Lower leg skin (tissue), 4 donors: Measurements from ENCODE around the gene SHROOM3. TPM values are rescaled to one million over a fixed set of nuclear protein-coding genes. Genes with fewer than 3 reads are reported as not detected.

Experiments used
- DNase-seq, 2 donors: peaks; one replicate each; pipeline ENCODE4 v3.0.0-alpha.2; 2019; ENCODE audit warnings: low spot score in 2 of 2
- H3K4me3 ChIP-seq: fragments of 200-600 bp; sonication (generic); 2 replicates; pipeline ENCODE4 v1.5.1; 2017; ENCODE audit warnings: mild to moderate bottlenecking, low read depth; ENCODE audit not compliant: poor library complexity, severe bottlenecking
- POLR2A ChIP-seq, 2 donors: fragments of 450-650 bp; IDR thresholded peaks; one replicate each; pipeline ENCODE4 v1.6.1; 2016 to 2017; ENCODE audit warnings: antibody characterized with exemption in 2 of 2, mild to moderate bottlenecking in 1 of 2, moderate library complexity in 1 of 2
- WGBS, 2 donors: methylation state at CpG; one replicate each; pipeline ENCODE4 v1.1.5; 2018; 5-methylcytosine and 5-hydroxymethylcytosine counted together
- intact Hi-C: fragments of 100-400 bp; cut with DNase I; formaldehyde crosslinking; loops from one replicate; pipeline ENCODE4 v1.15.0; 2023; ENCODE audit warnings: low total_unique reads
- total RNA-seq, 4 donors: library from RNA; depleted of rRNA; stranded (reverse); fragments of >200 nt; gene quantifications; one replicate each; pipeline ENCODE4 v1.1.0, GENCODE V29; 2016
- TF ChIP-seq, protein P1 (sequence below), 3 donors: fragments of 450-650 bp; IDR thresholded peaks; one replicate each; pipeline ENCODE4 v1.5.1; 2016; ENCODE audit warnings: antibody characterized with exemption in 3 of 3, mild to moderate bottlenecking in 3 of 3, moderate library complexity in 2 of 3

The SHROOM3 gene
- total RNA-seq, 4 donors from 2014 or later: 37.7 to 88.8 (median 44.0) TPM

DNA sequence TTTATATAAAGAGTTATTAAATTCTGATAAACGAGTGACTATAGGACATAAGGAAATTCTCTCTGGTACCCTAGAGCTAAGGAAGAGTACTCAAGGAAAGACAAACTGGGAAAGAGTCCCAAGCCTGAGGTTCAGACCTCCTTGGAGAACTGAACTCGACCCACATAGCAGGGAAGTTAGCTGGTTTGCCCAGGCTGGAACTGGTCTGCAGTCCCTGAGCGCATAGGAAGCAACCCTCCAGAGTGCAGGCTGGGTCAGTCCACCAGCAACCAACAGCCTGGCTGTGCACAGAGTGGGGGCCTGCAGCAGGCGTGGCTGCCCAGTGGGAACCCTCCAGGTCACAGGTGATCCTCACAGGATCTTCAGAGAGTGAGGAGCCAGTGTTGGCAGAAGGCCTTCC, 348.8 kb downstream of the SHROOM3 start:
- WGBS, 2 donors: 86 to 90% methylated on average over 3 to 4 of the region's 4 CpGs
- intact Hi-C loops: no loop called here
- TF ChIP-seq, protein P1, sequence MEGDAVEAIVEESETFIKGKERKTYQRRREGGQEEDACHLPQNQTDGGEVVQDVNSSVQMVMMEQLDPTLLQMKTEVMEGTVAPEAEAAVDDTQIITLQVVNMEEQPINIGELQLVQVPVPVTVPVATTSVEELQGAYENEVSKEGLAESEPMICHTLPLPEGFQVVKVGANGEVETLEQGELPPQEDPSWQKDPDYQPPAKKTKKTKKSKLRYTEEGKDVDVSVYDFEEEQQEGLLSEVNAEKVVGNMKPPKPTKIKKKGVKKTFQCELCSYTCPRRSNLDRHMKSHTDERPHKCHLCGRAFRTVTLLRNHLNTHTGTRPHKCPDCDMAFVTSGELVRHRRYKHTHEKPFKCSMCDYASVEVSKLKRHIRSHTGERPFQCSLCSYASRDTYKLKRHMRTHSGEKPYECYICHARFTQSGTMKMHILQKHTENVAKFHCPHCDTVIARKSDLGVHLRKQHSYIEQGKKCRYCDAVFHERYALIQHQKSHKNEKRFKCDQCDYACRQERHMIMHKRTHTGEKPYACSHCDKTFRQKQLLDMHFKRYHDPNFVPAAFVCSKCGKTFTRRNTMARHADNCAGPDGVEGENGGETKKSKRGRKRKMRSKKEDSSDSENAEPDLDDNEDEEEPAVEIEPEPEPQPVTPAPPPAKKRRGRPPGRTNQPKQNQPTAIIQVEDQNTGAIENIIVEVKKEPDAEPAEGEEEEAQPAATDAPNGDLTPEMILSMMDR (IDR thresholded peaks at IDR 0.05): no peak
- no peak for TF ChIP-seq POLR2A (IDR thresholded peaks at IDR 0.05)
- H3K4me3 ChIP-seq: no peak overlapping the region
- no peak for DNase-seq

DNA sequence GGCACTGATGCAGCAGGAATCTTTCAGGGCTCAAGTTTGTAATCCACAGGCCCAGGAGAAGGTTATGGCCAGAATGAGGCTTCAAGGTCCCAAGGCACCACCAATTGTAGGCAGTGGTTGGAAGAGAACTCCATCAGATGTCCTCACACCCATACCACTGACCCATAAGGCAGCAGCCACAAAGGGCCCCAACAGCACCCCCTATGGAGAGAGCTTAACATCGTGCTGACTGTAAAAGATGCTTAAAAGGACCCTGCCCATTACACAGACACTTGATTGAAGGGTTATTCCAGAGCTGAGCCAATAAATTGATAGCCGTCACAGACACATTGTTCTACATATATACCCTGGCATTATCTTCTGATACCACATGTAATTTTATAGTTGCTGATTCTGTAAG, 349.2 kb downstream of the SHROOM3 start:
- no peak overlapping the region for H3K4me3 ChIP-seq
- 89 to 94% methylated on average over 2 of the region's 2 CpGs for WGBS, 2 donors
- TF ChIP-seq, protein P1 (IDR thresholded peaks at IDR 0.05): no peak
- TF ChIP-seq POLR2A (IDR thresholded peaks at IDR 0.05): no peak
- no peak for DNase-seq
- intact Hi-C loops: no loop called here

DNA sequence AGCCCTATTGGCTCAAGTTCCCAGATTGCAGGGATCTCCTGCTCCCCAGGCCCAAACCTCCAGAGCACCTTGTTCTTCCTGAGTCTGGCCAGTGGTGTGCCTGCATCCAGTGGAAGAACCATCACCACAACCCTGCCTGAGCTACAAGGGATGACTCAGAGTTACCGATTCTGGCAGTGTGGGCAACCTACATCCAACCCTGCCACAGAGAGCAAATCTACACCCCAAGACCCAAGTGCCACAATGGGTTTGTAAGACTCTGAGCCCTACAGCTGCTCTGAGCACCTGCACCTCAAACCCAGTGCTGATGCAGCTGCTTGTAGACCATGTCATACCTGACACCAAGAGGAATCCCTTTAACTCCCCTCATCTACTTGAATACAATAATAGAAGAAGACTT, 352.9 kb downstream of the SHROOM3 start:
- WGBS, 2 donors: 75 to 100% methylated on average over 1 of the region's 1 CpG
- intact Hi-C loops: no loop called here
- TF ChIP-seq POLR2A (IDR thresholded peaks at IDR 0.05): no peak
- TF ChIP-seq, protein P1 (IDR thresholded peaks at IDR 0.05): no peak
- H3K4me3 ChIP-seq: no peak overlapping the region
- no peak for DNase-seq

DNA sequence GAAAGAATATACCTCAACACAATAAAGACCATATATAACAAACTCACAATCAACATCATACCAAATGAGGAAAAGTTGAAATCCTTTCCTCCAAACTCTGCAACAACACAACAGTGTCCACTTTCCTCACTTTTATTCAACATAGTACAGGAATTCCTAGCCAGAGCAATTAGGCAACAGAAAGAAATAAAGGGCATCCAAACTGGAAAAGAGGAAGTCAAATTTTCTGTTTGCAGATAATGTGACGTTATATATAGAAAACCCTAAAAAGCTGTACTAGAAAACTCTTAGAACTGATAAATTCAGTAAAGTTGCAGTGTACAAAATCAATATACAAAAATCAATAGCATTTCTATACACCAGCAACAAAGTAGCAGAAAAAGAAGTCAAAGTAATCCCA, 355.3 kb downstream of the SHROOM3 start:
- TF ChIP-seq, protein P1 (IDR thresholded peaks at IDR 0.05): no peak
- no peak for TF ChIP-seq POLR2A (IDR thresholded peaks at IDR 0.05)
- H3K4me3 ChIP-seq: no peak overlapping the region
- WGBS, 2 donors: 88 to 89% methylated on average over 1 of the region's 1 CpG
- intact Hi-C loops: no loop called here
- no peak for DNase-seq

DNA sequence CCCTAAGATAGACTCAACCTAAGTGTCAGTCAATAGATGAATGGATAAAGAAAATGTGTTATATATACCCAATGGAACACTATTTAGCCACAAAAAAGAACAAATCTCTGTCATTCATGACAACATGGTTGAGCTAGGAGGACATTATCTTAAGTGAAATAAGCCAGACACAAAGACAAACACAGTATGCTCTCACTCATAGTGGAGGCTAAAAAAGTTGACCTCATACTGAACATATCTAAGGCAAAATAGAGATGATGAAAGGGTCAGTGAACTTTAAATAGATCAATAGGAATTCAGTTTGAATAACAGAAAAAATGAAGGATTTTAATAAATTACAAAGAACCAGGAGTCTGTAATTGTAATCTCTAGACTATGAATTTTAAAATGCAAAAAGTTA, 356.4 kb downstream of the SHROOM3 start:
- no peak for DNase-seq
- no peak overlapping the region for H3K4me3 ChIP-seq
- intact Hi-C loops: no loop called here
- TF ChIP-seq, protein P1 (IDR thresholded peaks at IDR 0.05): no peak
- TF ChIP-seq POLR2A (IDR thresholded peaks at IDR 0.05): no peak

DNA sequence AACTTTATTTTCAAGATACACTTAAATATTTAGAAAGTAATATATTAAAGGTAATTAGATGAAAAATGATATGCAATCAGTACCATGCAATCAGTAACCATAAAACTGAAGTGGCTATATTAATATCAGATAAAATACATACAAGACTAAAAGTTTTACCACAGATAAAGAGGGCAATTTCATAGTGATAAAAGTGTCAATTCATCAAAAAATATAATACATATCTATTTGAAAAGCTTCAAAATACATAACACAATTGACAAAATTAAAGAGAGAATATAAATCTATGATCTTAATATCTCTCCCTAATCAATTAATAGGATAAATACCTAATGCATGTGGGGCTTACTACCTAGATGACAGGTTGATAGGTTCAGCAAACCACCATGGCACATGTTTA, 357.4 kb downstream of the SHROOM3 start:
- intact Hi-C loops: no loop called here
- H3K4me3 ChIP-seq: no peak overlapping the region
- DNase-seq: no peak
- TF ChIP-seq, protein P1 (IDR thresholded peaks at IDR 0.05): no peak
- TF ChIP-seq POLR2A (IDR thresholded peaks at IDR 0.05): no peak
